Upper lobe of left lung (tissue), 6 donors: ENCODE data around the gene TERC. TPM values are rescaled to one million over a fixed set of nuclear protein-coding genes. Genes with fewer than 3 reads are reported as not detected.

ENCODE experiments used
- ATAC-seq, 2 donors: fragments of 200-7000 bp; cut with Tn5 transposase; one replicate each; pipeline ENCODE4 v1.9.1; 2022; ENCODE audit warnings: mild to moderate bottlenecking in 2 of 2, moderate library complexity in 2 of 2; ENCODE audit not compliant: low FRiP score in 2 of 2
- DNase-seq, 2 donors: peaks; one replicate each; pipeline ENCODE4 v3.0.0-alpha.2; 2019 to 2020
- H3K27ac ChIP-seq, 4 donors: fragments of 200-600 bp; sonication (generic); one replicate each; pipeline ENCODE4 v1.5.1; 2016 to 2019
- H3K27me3 ChIP-seq, 4 donors: fragments of 200-600 bp; sonication (generic); one replicate each; pipeline ENCODE4 v1.5.1; 2017 to 2019
- H3K36me3 ChIP-seq, 4 donors: fragments of 200-600 bp; sonication (generic); one replicate each; pipeline ENCODE4 v1.5.1; 2016 to 2019
- H3K4me1 ChIP-seq, 4 donors: fragments of 200-600 bp; sonication (generic); one replicate each; pipeline ENCODE4 v1.5.1; 2018 to 2019
- H3K4me3 ChIP-seq, 4 donors: fragments of 200-600 bp; sonication (generic); one replicate each; pipeline ENCODE4 v1.5.1; 2017 to 2019; ENCODE audit warnings: mild to moderate bottlenecking in 2 of 4, moderate library complexity in 1 of 4
- H3K9me3 ChIP-seq, 4 donors: fragments of 200-600 bp; sonication (generic); one replicate each; pipeline ENCODE4 v1.5.1; 2018 to 2019
- CTCF ChIP-seq, 6 experiments: fragments of 450-650 bp in 4 of 6; fragments of 200-600 bp in 2 of 6; sonication (generic) in 2 of 6; IDR thresholded peaks; one replicate each; pipeline ENCODE4 v1.5.1; 2016 to 2019; ENCODE audit warnings: antibody characterized with exemption in 6 of 6
- EP300 ChIP-seq, 4 donors: sonication (generic); formaldehyde crosslinking; IDR thresholded peaks; one replicate each; pipeline ENCODE4 v1.5.1; 2017; ENCODE audit warnings: antibody characterized with exemption in 4 of 4, control low read depth in 2 of 4
- POLR2A ChIP-seq, 4 donors: fragments of 450-650 bp; IDR thresholded peaks; one replicate each; pipeline ENCODE4 v1.5.1; 2016 to 2017; ENCODE audit warnings: antibody characterized with exemption in 4 of 4, mild to moderate bottlenecking in 2 of 4
- POLR2AphosphoS5 ChIP-seq, 2 donors: sonication (generic); formaldehyde crosslinking; IDR thresholded peaks; one replicate each; pipeline ENCODE4 v1.5.1; 2017; ENCODE audit warnings: antibody characterized with exemption in 2 of 2
- WGBS, 2 donors: methylation state at CpG; one replicate each; pipeline ENCODE4 v1.1.5; 2017 to 2018; 5-methylcytosine and 5-hydroxymethylcytosine counted together
- total RNA-seq, 6 donors: library from RNA; depleted of rRNA in 4 of 6; stranded (reverse); fragments of >200 nt in 4 of 6; gene quantifications; one replicate each; pipeline versions ENCODE4 v1.1.0 to v1.2.1, GENCODE V29; 2016 to 2021
- donor health status: DM: no; HTN: no; CAD: no; lungs with moderate emphysema.
- donor health status: DM: no; HTN: yes; CAD: no; lungs with severe emphysema.

The TERC gene
- total RNA-seq, 6 donors from 2014 or later = 16.6 to 96.4 (median 41.9) TPM; not detected in 1

GRCh38 chr3:169790219-169790618 is 25.4 kb upstream of the TERC start:
- Histone ChIP-seq H3K27me3 (no peaks in the 10 kb centered on the region), H3K4me1 (no peaks in the 10 kb centered on the region), H3K27ac (no peak overlapping the region), H3K36me3 (peaks cover 10 to 61% (median 19%) of the 10 kb centered on the region in 4 donors), H3K4me3 (no peak overlapping the region), H3K9me3 (no peaks in the 10 kb centered on the region)
- ATAC-seq (no peak), DNase-seq (no peak)
- TF ChIP-seq POLR2A (IDR thresholded peaks at IDR 0.05) (no peak), CTCF (IDR thresholded peaks at IDR 0.05) (no peak), POLR2AphosphoS5 (IDR thresholded peaks at IDR 0.05) (no peak), EP300 (IDR thresholded peaks at IDR 0.05) (no peak)

GRCh38 chr3:169787791-169788190 is 22.9 kb upstream of the TERC start:
- DNase-seq (no peak), ATAC-seq (no peak)
- WGBS, 2 donors = 76 to 81% methylated on average over 1 of the region's 1 CpG
- Histone ChIP-seq H3K27ac (no peak overlapping the region), H3K9me3 (no peaks in the 10 kb centered on the region), H3K27me3 (no peaks in the 10 kb centered on the region), H3K36me3 (peaks cover 22 to 81% (median 35%) of the 10 kb centered on the region in 4 donors), H3K4me3 (no peak overlapping the region), H3K4me1 (no peaks in the 10 kb centered on the region)
- no peak for TF ChIP-seq POLR2A (IDR thresholded peaks at IDR 0.05)
- TF ChIP-seq CTCF (IDR thresholded peaks at IDR 0.05) = no peak
- TF ChIP-seq POLR2AphosphoS5 (IDR thresholded peaks at IDR 0.05) = no peak

- no peaks in the 10 kb centered on the region for H3K4me1 ChIP-seq
- DNase-seq (no peak), ATAC-seq (no peak)
- no peaks in the 10 kb centered on the region for H3K9me3 ChIP-seq
- no peak overlapping the region for H3K27ac ChIP-seq
- peaks cover 28 to 84% (median 41%) of the 10 kb centered on the region in 4 donors for H3K36me3 ChIP-seq
- TF ChIP-seq POLR2AphosphoS5 (IDR thresholded peaks at IDR 0.05) (no peak), POLR2A (IDR thresholded peaks at IDR 0.05) (no peak), CTCF (IDR thresholded peaks at IDR 0.05) (no peak), EP300 (IDR thresholded peaks at IDR 0.05) (no peak)
- 97% methylated on average over 4 of the region's 4 CpGs for WGBS, 2 donors
- no peak overlapping the region for H3K4me3 ChIP-seq
- H3K27me3 ChIP-seq = no peaks in the 10 kb centered on the region
Observed at GRCh38 chr3:169787120-169787519, 22.3 kb upstream of the TERC start.

GRCh38 chr3:169781209-169781855 is 16.5 kb upstream of the TERC start:
- Histone ChIP-seq H3K36me3 (peaks cover 42 to 94% (median 70%) of the 10 kb centered on the region in 4 donors), H3K27me3 (no peaks in the 10 kb centered on the region), H3K4me1 (peaks cover 0 to 6% (median under 1%) of the 10 kb centered on the region in 4 donors), H3K9me3 (no peaks in the 10 kb centered on the region), H3K27ac (no peak overlapping the region), H3K4me3 (no peak overlapping the region)
- 86 to 94% methylated on average over 4 of the region's 4 CpGs for WGBS, 2 donors
- no peak for DNase-seq
- TF ChIP-seq CTCF (IDR thresholded peaks at IDR 0.05) = no peak
- TF ChIP-seq POLR2A (IDR thresholded peaks at IDR 0.05) = no peak
- TF ChIP-seq POLR2AphosphoS5 (IDR thresholded peaks at IDR 0.05) = no peak
- no peak for TF ChIP-seq EP300 (IDR thresholded peaks at IDR 0.05)
- ATAC-seq = no peak

- no peak for DNase-seq
- Histone ChIP-seq H3K9me3 (no peaks in the 10 kb centered on the region), H3K27me3 (no peaks in the 10 kb centered on the region), H3K4me3 (no peak overlapping the region), H3K27ac (no peak overlapping the region), H3K4me1 (peaks cover 0 to 12% (median 5%) of the 10 kb centered on the region in 4 donors), H3K36me3 (peaks cover 38 to 94% (median 65%) of the 10 kb centered on the region in 4 donors)
- no peak for TF ChIP-seq POLR2AphosphoS5 (IDR thresholded peaks at IDR 0.05)
- no peak for TF ChIP-seq EP300 (IDR thresholded peaks at IDR 0.05)
- no peak for TF ChIP-seq POLR2A (IDR thresholded peaks at IDR 0.05)
- TF ChIP-seq CTCF (IDR thresholded peaks at IDR 0.05) = no peak
- 42 to 48% methylated on average over 2 of the region's 2 CpGs for WGBS, 2 donors
- no peak for ATAC-seq
Observed at GRCh38 chr3:169780742-169781141, 15.9 kb upstream of the TERC start.
